ENCODE results near the gene TNK2.

TNK2 gene

GRCh38 chr3:195900436-195901355 lies 7.7 kb downstream of the TNK2 start:
- H3K9ac ChIP-seq (ENCODE audit: low read depth in 1 of 2, low read length in 2 of 2), result no peak overlapping the region
- H3K4me1 ChIP-seq (ENCODE audit: control insufficient read depth in 2 of 2, insufficient read depth in 2 of 2, low read length in 2 of 2), result peaks cover 10 to 19% of the 10 kb centered on the region in 2 donors
- H3K27ac ChIP-seq (ENCODE audit: low read depth in 2 of 2, low read length in 2 of 2), result no peak overlapping the region
- H3K27me3 ChIP-seq (ENCODE audit: control insufficient read depth in 2 of 2, insufficient read depth in 2 of 2, low read length in 2 of 2), result no peaks in the 10 kb centered on the region
- no peaks in the 10 kb centered on the region for H3K9me3 ChIP-seq (ENCODE audit: control insufficient read depth in 2 of 2, low read length in 2 of 2)
- no peaks in the 10 kb centered on the region for H3K36me3 ChIP-seq (ENCODE audit: control insufficient read depth in 2 of 2, insufficient read depth in 2 of 2, low read length in 2 of 2)
- no peak overlapping the region for H3K4me3 ChIP-seq (ENCODE audit: low read length in 2 of 2)

- H3K36me3 ChIP-seq (ENCODE audit: control insufficient read depth in 2 of 2, insufficient read depth in 2 of 2, low read length in 2 of 2), result no peaks in the 10 kb centered on the region
- H3K9ac ChIP-seq (ENCODE audit: low read depth in 1 of 2, low read length in 2 of 2), result no peak overlapping the region
- no peaks in the 10 kb centered on the region for H3K27me3 ChIP-seq (ENCODE audit: control insufficient read depth in 2 of 2, insufficient read depth in 2 of 2, low read length in 2 of 2)
- peaks cover 15 to 25% of the 10 kb centered on the region in 2 donors for H3K4me1 ChIP-seq (ENCODE audit: control insufficient read depth in 2 of 2, insufficient read depth in 2 of 2, low read length in 2 of 2)
- no peak overlapping the region for H3K27ac ChIP-seq (ENCODE audit: low read depth in 2 of 2, low read length in 2 of 2)
- H3K4me3 ChIP-seq (ENCODE audit: low read length in 2 of 2), result no peak overlapping the region
- H3K9me3 ChIP-seq (ENCODE audit: control insufficient read depth in 2 of 2, low read length in 2 of 2), result no peaks in the 10 kb centered on the region
These were observed 8.5 kb downstream of the TNK2 start for GRCh38 chr3:195899701-195900435.

GRCh38 chr3:195897853-195898415 lies 10.4 kb downstream of the TNK2 start:
- Histone ChIP-seq H3K4me1 (ENCODE audit: control insufficient read depth in 2 of 2, insufficient read depth in 2 of 2, low read length in 2 of 2) (peaks cover 16 to 35% of the 10 kb centered on the region in 2 donors), H3K27ac (ENCODE audit: low read depth in 2 of 2, low read length in 2 of 2) (no peak overlapping the region), H3K9me3 (ENCODE audit: control insufficient read depth in 2 of 2, low read length in 2 of 2) (no peaks in the 10 kb centered on the region), H3K9ac (ENCODE audit: low read depth in 1 of 2, low read length in 2 of 2) (no peak overlapping the region), H3K27me3 (ENCODE audit: control insufficient read depth in 2 of 2, insufficient read depth in 2 of 2, low read length in 2 of 2) (no peaks in the 10 kb centered on the region), H3K4me3 (ENCODE audit: low read length in 2 of 2) (no peak overlapping the region), H3K36me3 (ENCODE audit: control insufficient read depth in 2 of 2, insufficient read depth in 2 of 2, low read length in 2 of 2) (no peaks in the 10 kb centered on the region)

- no peak overlapping the region for H3K4me3 ChIP-seq (ENCODE audit: low read length in 2 of 2)
- H3K9ac ChIP-seq (ENCODE audit: low read depth in 1 of 2, low read length in 2 of 2), result no peak overlapping the region
- no peaks in the 10 kb centered on the region for H3K36me3 ChIP-seq (ENCODE audit: control insufficient read depth in 2 of 2, insufficient read depth in 2 of 2, low read length in 2 of 2)
- H3K4me1 ChIP-seq (ENCODE audit: control insufficient read depth in 2 of 2, insufficient read depth in 2 of 2, low read length in 2 of 2), result peaks cover 16 to 37% of the 10 kb centered on the region in 2 donors
- no peaks in the 10 kb centered on the region for H3K9me3 ChIP-seq (ENCODE audit: control insufficient read depth in 2 of 2, low read length in 2 of 2)
- no peaks in the 10 kb centered on the region for H3K27me3 ChIP-seq (ENCODE audit: control insufficient read depth in 2 of 2, insufficient read depth in 2 of 2, low read length in 2 of 2)
- H3K27ac ChIP-seq (ENCODE audit: low read depth in 2 of 2, low read length in 2 of 2), result peak overlapping the region; percentile 43 to 49
These were observed 11.1 kb downstream of the TNK2 start for GRCh38 chr3:195897081-195897852.

- Histone ChIP-seq H3K27ac (ENCODE audit: low read depth in 2 of 2, low read length in 2 of 2) (peak overlapping the region; percentile 49 to 87), H3K36me3 (ENCODE audit: control insufficient read depth in 2 of 2, insufficient read depth in 2 of 2, low read length in 2 of 2) (no peaks in the 10 kb centered on the region), H3K9ac (ENCODE audit: low read depth in 1 of 2, low read length in 2 of 2) (peak overlapping the region; percentile 36 to 72), H3K27me3 (ENCODE audit: control insufficient read depth in 2 of 2, insufficient read depth in 2 of 2, low read length in 2 of 2) (no peaks in the 10 kb centered on the region), H3K4me3 (ENCODE audit: low read length in 2 of 2) (peak overlapping the region; percentile 60 to 68), H3K9me3 (ENCODE audit: control insufficient read depth in 2 of 2, low read length in 2 of 2) (no peaks in the 10 kb centered on the region), H3K4me1 (ENCODE audit: control insufficient read depth in 2 of 2, insufficient read depth in 2 of 2, low read length in 2 of 2) (peaks cover 16 to 37% of the 10 kb centered on the region in 2 donors)
These were observed 11.8 kb downstream of the TNK2 start for GRCh38 chr3:195896361-195897080.

- peak overlapping the region; percentile 60 to 68 for H3K4me3 ChIP-seq (ENCODE audit: low read length in 2 of 2)
- H3K27me3 ChIP-seq (ENCODE audit: control insufficient read depth in 2 of 2, insufficient read depth in 2 of 2, low read length in 2 of 2), result no peaks in the 10 kb centered on the region
- H3K4me1 ChIP-seq (ENCODE audit: control insufficient read depth in 2 of 2, insufficient read depth in 2 of 2, low read length in 2 of 2), result peaks cover 16 to 37% of the 10 kb centered on the region in 2 donors
- H3K9me3 ChIP-seq (ENCODE audit: control insufficient read depth in 2 of 2, low read length in 2 of 2), result no peaks in the 10 kb centered on the region
- peak overlapping the region; percentile 36 to 72 for H3K9ac ChIP-seq (ENCODE audit: low read depth in 1 of 2, low read length in 2 of 2)
- no peaks in the 10 kb centered on the region for H3K36me3 ChIP-seq (ENCODE audit: control insufficient read depth in 2 of 2, insufficient read depth in 2 of 2, low read length in 2 of 2)
- H3K27ac ChIP-seq (ENCODE audit: low read depth in 2 of 2, low read length in 2 of 2), result peak overlapping the region; percentile 49 to 87
These were observed 12.4 kb downstream of the TNK2 start for GRCh38 chr3:195895861-195896360.

- Histone ChIP-seq H3K4me1 (ENCODE audit: control insufficient read depth in 2 of 2, insufficient read depth in 2 of 2, low read length in 2 of 2) (peaks cover 16 to 31% of the 10 kb centered on the region in 2 donors), H3K27me3 (ENCODE audit: control insufficient read depth in 2 of 2, insufficient read depth in 2 of 2, low read length in 2 of 2) (no peaks in the 10 kb centered on the region), H3K27ac (ENCODE audit: low read depth in 2 of 2, low read length in 2 of 2) (peak overlapping the region in 1 of 2 donors; percentile 87), H3K4me3 (ENCODE audit: low read length in 2 of 2) (peak overlapping the region; percentile 60 to 61), H3K9me3 (ENCODE audit: control insufficient read depth in 2 of 2, low read length in 2 of 2) (no peaks in the 10 kb centered on the region), H3K36me3 (ENCODE audit: control insufficient read depth in 2 of 2, insufficient read depth in 2 of 2, low read length in 2 of 2) (no peaks in the 10 kb centered on the region), H3K9ac (ENCODE audit: low read depth in 1 of 2, low read length in 2 of 2) (peak overlapping the region; percentile 41 to 59)
These were observed 13.1 kb downstream of the TNK2 start for GRCh38 chr3:195895078-195895860.

GRCh38 chr3:195893916-195894465 lies 14.4 kb downstream of the TNK2 start:
- no peaks in the 10 kb centered on the region for H3K9me3 ChIP-seq (ENCODE audit: control insufficient read depth in 2 of 2, low read length in 2 of 2)
- no peaks in the 10 kb centered on the region for H3K36me3 ChIP-seq (ENCODE audit: control insufficient read depth in 2 of 2, insufficient read depth in 2 of 2, low read length in 2 of 2)
- H3K27ac ChIP-seq (ENCODE audit: low read depth in 2 of 2, low read length in 2 of 2), result no peak overlapping the region
- peaks cover 16 to 29% of the 10 kb centered on the region in 2 donors for H3K4me1 ChIP-seq (ENCODE audit: control insufficient read depth in 2 of 2, insufficient read depth in 2 of 2, low read length in 2 of 2)
- H3K4me3 ChIP-seq (ENCODE audit: low read length in 2 of 2), result no peak overlapping the region
- H3K27me3 ChIP-seq (ENCODE audit: control insufficient read depth in 2 of 2, insufficient read depth in 2 of 2, low read length in 2 of 2), result no peaks in the 10 kb centered on the region
- H3K9ac ChIP-seq (ENCODE audit: low read depth in 1 of 2, low read length in 2 of 2), result no peak overlapping the region
